Activated B cell treated with CpG ODN at 0.5 μM for 24 hours (primary cell): ENCODE measurements around the gene P2RY12. TPM values are rescaled to one million over a fixed set of nuclear protein-coding genes. Genes with fewer than 3 reads are reported as not detected.

Experiments
- ATAC-seq: fragments of 200-7000 bp; cut with Tn5 transposase; one replicate; pipeline ENCODE4 v1.10.0; 2021; ENCODE audit warnings: low read depth, mild to moderate bottlenecking, moderate library complexity
- CTCF ChIA-PET: fragments of 350-600 bp; sonication (Branson Sonifier 250); formaldehyde crosslinking; loops from one replicate; lab custom pipeline; 2021; ENCODE audit warnings: antibody characterized with exemption; lab: Charles Lee
- POLR2A ChIA-PET: fragments of 350-600 bp; sonication (Branson Sonifier 250); formaldehyde crosslinking; loops from one replicate; lab custom pipeline; 2021; ENCODE audit warnings: antibody characterized with exemption; lab: Charles Lee
- DNase-seq: peaks from one replicate; pipeline ENCODE4 v3.0.0; 2022
- H3K27ac Mint-ChIP-seq: one replicate; pipeline ENCODE4 v1.8.0; 2020; ENCODE audit warnings: mixed read lengths
- H3K27me3 Mint-ChIP-seq: one replicate; pipeline ENCODE4 v1.8.0; 2021; ENCODE audit warnings: mixed read lengths
- H3K36me3 Mint-ChIP-seq: one replicate; pipeline ENCODE4 v1.8.0; 2021; ENCODE audit warnings: low read depth, mixed read lengths
- H3K4me1 Mint-ChIP-seq: one replicate; pipeline ENCODE4 v1.8.0; 2021; ENCODE audit warnings: mixed read lengths
- H3K4me3 Mint-ChIP-seq: one replicate; pipeline ENCODE4 v1.8.0; 2020; ENCODE audit warnings: mild to moderate bottlenecking, mixed read lengths
- H3K9me3 Mint-ChIP-seq: one replicate; pipeline ENCODE4 v1.8.0; 2020; ENCODE audit warnings: mixed read lengths
- intact Hi-C: fragments of 100-400 bp; cut with micrococcal nuclease; formaldehyde crosslinking; loops from one replicate; pipeline ENCODE4 v1.15.1; 2024
- total RNA-seq: library from RNA; stranded (reverse); gene quantifications from 2 replicates; pipeline ENCODE4 v1.2.3, GENCODE V29; 2022
- TF ChIP-seq, protein P1 (sequence below): fragments of 200-600 bp; IDR thresholded peaks from one replicate; pipeline ENCODE4 v1.8.0; 2022; ENCODE audit warnings: antibody characterized with exemption, mild to moderate bottlenecking

The P2RY12 gene
- total RNA-seq, 1 donor from 2014 or later, result 0.58 TPM

DNA sequence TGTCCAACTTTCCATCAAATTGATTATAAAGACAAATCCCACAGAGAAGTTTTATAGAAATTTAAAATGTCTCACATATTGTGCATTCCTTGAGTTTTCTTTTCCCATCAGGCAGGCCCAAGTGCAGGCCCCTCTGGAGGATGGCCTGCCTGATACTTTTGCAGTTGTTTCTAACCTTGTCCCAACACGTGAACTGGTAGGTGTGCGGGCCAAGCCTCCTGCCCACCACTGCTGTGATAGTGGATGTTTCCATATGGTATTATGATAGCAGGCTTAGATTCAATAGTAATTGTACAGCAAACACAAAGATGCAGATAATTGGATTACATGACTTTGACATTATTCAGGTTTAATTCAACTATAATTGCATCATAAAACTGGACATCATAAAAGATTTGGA is 1.4 kb downstream of the P2RY12 start:
- TF ChIP-seq, protein P1, sequence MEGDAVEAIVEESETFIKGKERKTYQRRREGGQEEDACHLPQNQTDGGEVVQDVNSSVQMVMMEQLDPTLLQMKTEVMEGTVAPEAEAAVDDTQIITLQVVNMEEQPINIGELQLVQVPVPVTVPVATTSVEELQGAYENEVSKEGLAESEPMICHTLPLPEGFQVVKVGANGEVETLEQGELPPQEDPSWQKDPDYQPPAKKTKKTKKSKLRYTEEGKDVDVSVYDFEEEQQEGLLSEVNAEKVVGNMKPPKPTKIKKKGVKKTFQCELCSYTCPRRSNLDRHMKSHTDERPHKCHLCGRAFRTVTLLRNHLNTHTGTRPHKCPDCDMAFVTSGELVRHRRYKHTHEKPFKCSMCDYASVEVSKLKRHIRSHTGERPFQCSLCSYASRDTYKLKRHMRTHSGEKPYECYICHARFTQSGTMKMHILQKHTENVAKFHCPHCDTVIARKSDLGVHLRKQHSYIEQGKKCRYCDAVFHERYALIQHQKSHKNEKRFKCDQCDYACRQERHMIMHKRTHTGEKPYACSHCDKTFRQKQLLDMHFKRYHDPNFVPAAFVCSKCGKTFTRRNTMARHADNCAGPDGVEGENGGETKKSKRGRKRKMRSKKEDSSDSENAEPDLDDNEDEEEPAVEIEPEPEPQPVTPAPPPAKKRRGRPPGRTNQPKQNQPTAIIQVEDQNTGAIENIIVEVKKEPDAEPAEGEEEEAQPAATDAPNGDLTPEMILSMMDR, result no peak
- DNase-seq, result no peak
- ChIA-PET POLR2A (interaction anchor here (0.6 to 1.1 kb wide), 2 partner anchors 798 to 975 kb away, joined by 3 to 15 read pairs; partner anchors contain the start of gene TSC22D2), CTCF (interaction anchor here (1.3 kb wide), 1 partner anchor 58 kb away, joined by 3 read pairs; no protein-coding TSS in a partner anchor)
- peak overlapping the region; percentile 52 for H3K4me3 Mint-ChIP-seq
- H3K36me3 Mint-ChIP-seq, result no peaks in the 10 kb centered on the region
- intact Hi-C loops, result loop anchor here (1.0 to 10.0 kb wide), 9 partner anchors 8 to 976 kb away; partner anchors contain the start of genes EIF2A, P2RY13, SERP1 and SIAH2
- no peaks in the 10 kb centered on the region for H3K27me3 Mint-ChIP-seq
- peaks cover 73% of the 10 kb centered on the region for H3K4me1 Mint-ChIP-seq
- no peak for ATAC-seq
- H3K27ac Mint-ChIP-seq, result peak overlapping the region; percentile 83
- no peaks in the 10 kb centered on the region for H3K9me3 Mint-ChIP-seq

DNA sequence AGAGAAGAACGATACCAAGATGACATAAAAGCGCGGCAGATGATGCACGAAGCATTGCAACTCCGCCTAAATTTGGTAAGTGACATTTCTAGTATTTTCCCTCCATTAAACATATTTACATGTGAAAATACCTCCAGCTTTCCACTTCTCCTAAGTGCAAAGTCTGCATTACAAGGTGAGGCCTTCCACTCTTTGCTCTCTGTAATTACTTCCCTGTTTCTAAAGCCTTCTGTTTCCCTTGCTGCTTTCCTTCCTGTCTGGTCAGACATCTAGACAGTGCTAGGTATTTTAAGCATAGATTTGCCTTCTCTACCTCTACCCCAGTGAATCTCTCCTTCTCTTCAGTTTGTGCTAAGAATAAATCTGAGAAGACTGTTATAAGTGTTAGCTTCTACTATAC is 1.9 kb downstream of the P2RY12 start:
- TF ChIP-seq, protein P1, result no peak
- intact Hi-C loops, result loop anchor here (1.0 to 10.0 kb wide), 10 partner anchors 8 to 975 kb away; partner anchors contain the start of genes EIF2A, P2RY13, SERP1 and SIAH2
- peak overlapping the region; percentile 52 for H3K4me3 Mint-ChIP-seq
- DNase-seq (no peak), ATAC-seq (peak; percentile 52)
- H3K27me3 Mint-ChIP-seq, result no peaks in the 10 kb centered on the region
- CTCF ChIA-PET, result interaction anchor here (1.3 kb wide), 2 partner anchors 49 to 57 kb away, joined by 3 read pairs; no protein-coding TSS in a partner anchor
- H3K27ac Mint-ChIP-seq, result peak overlapping the region; percentile 83
- no peaks in the 10 kb centered on the region for H3K36me3 Mint-ChIP-seq
- H3K4me1 Mint-ChIP-seq, result peaks cover 73% of the 10 kb centered on the region
- POLR2A ChIA-PET, result interaction anchor here (0.5 to 1.1 kb wide), 4 partner anchors 23 to 974 kb away, joined by 3 to 15 read pairs (median 5); partner anchors contain the start of gene TSC22D2
- no peaks in the 10 kb centered on the region for H3K9me3 Mint-ChIP-seq

DNA sequence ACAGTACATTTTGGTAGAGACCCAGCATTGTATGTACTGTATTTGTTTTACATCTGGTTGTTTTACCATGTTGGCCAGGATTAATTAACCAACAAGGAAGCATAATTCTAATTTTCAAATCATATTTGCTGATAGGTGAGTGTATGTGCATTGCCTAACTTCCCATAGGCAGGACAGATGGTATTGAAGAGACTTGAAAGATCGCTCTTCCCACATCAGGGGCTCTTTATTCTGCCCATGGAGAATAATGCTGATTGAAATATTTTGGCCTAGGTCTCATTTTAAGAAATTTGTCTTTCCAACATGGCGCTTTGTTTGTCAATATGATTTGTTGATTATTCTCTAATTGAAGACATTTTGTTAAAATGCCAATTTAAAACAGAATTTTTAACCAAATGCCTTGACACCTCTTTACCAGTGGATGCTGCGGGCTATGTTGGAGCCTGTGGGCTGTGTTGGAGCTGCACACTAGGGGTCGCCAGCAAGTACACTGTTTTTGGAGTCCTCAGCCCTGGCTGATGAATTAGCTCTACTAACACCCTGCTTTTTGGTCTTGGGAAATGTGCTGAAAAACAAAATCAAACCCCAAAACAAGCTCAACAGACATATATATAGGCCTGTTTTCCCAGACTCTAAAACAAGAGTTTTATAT is 5.3 kb downstream of the P2RY12 start:
- H3K9me3 Mint-ChIP-seq, result no peaks in the 10 kb centered on the region
- no peaks in the 10 kb centered on the region for H3K27me3 Mint-ChIP-seq
- ChIA-PET CTCF (interaction anchor here (0.7 to 2.1 kb wide), 16 partner anchors 9 to 460 kb away, joined by 3 to 7 read pairs (median 4); no protein-coding TSS in a partner anchor), POLR2A (interaction anchor here (0.6 kb wide), 1 partner anchor 34 kb away, joined by 3 read pairs; no protein-coding TSS in a partner anchor)
- no peak overlapping the region for H3K4me3 Mint-ChIP-seq
- TF ChIP-seq, protein P1, result no peak
- H3K27ac Mint-ChIP-seq, result peak overlapping the region; percentile 66
- DNase-seq (no peak), ATAC-seq (peak; percentile 59)
- intact Hi-C loops, result loop anchor here (1.0 to 5.0 kb wide), 4 partner anchors 34 to 458 kb away; no protein-coding TSS in a partner anchor
- H3K36me3 Mint-ChIP-seq, result no peaks in the 10 kb centered on the region
- H3K4me1 Mint-ChIP-seq, result peaks cover 54% of the 10 kb centered on the region

DNA sequence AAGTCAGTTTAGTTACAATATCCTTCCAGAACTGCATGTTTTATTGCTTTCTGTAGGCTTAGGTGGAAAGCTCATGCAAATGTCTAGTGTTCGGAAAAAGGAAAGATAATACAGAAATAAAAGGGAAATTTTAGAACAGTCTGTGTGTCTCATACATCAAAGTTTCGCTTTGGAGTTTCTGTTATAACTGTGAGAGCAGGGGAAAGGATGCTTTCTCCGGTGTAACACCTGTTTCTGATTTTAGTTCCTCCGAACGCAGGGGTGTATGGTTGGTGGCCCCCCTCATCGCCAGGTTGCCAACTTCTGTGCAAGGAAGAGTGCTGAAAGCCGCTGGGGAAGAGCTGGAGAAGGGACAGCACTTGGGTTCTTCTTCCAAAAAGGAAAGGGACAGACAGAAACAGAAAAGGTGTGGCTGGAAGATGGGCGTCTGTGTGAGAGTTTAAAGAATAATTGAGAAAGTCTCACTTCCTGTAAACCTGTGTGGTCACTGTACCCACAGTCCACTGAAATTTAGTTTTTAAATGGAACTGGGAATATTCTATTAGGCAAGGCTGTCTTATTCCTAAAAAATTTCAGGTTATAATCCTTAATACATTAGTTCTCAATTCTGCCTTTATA is 6.7 kb downstream of the P2RY12 start:
- peak overlapping the region; percentile 96 for H3K27ac Mint-ChIP-seq
- intact Hi-C loops, result loop anchor here (2.0 to 5.0 kb wide), 3 partner anchors 19 to 459 kb away; no protein-coding TSS in a partner anchor
- ATAC-seq, result peak; percentile 26
- H3K36me3 Mint-ChIP-seq, result no peaks in the 10 kb centered on the region
- H3K9me3 Mint-ChIP-seq, result no peaks in the 10 kb centered on the region
- H3K4me1 Mint-ChIP-seq, result peaks cover 44% of the 10 kb centered on the region
- ChIA-PET CTCF (interaction anchor here (1.1 to 2.1 kb wide), 3 partner anchors 22 to 461 kb away, joined by 3 to 7 read pairs (median 3); no protein-coding TSS in a partner anchor), POLR2A (no interaction called here)
- peak overlapping the region; percentile 84 for H3K4me3 Mint-ChIP-seq
- DNase-seq, result no peak
- TF ChIP-seq, protein P1, result no peak
- H3K27me3 Mint-ChIP-seq, result no peaks in the 10 kb centered on the region
